HS-27A (cell line): ENCODE measurements around the gene HDAC10.
"Not testable (repeated sequence)": the region's sequence is repeated elsewhere in the genome, so short reads cannot be mapped to it uniquely, and the experiment has no call there.

ENCODE experiments used
- DNase-seq: peaks from one replicate; pipeline ENCODE4 v3.0.0-alpha.2; 2012; ENCODE audit warnings: low read depth, missing footprints

The HDAC10 gene

GRCh38 chr22:50285568-50286229 is 34.6 kb upstream of the HDAC10 start:
- DNase-seq = no peak

GRCh38 chr22:50284479-50284878 is 33.4 kb upstream of the HDAC10 start:
- DNase-seq = no peak

GRCh38 chr22:50283821-50284220 is 32.8 kb upstream of the HDAC10 start:
- DNase-seq = no peak

- no peak for DNase-seq
These were observed 31.5 kb upstream of the HDAC10 start for GRCh38 chr22:50282361-50283155.

GRCh38 chr22:50281957-50282356 is 30.9 kb upstream of the HDAC10 start:
- no peak for DNase-seq

- no peak for DNase-seq
These were observed 30.3 kb upstream of the HDAC10 start for GRCh38 chr22:50281384-50281760.

- DNase-seq = no peak
These were observed 29.8 kb upstream of the HDAC10 start for GRCh38 chr22:50280708-50281383.

GRCh38 chr22:50280022-50280707 is 29.1 kb upstream of the HDAC10 start:
- DNase-seq = no peak

GRCh38 chr22:50278956-50279619 is 28.0 kb upstream of the HDAC10 start:
- no peak for DNase-seq

- DNase-seq = no peak
These were observed 27.4 kb upstream of the HDAC10 start for GRCh38 chr22:50278461-50278860.

GRCh38 chr22:50277761-50278160 is 26.7 kb upstream of the HDAC10 start:
- DNase-seq = no peak

- DNase-seq = no peak
These were observed 25.1 kb upstream of the HDAC10 start for GRCh38 chr22:50276143-50276542.

- no peak for DNase-seq
These were observed 24.4 kb upstream of the HDAC10 start for GRCh38 chr22:50275181-50276055.

GRCh38 chr22:50274771-50275170 is 23.7 kb upstream of the HDAC10 start:
- DNase-seq = no peak

GRCh38 chr22:50274311-50274710 is 23.2 kb upstream of the HDAC10 start:
- no peak for DNase-seq

- DNase-seq = not testable (repeated sequence)
These were observed 22.7 kb upstream of the HDAC10 start for GRCh38 chr22:50273781-50274180.

GRCh38 chr22:50273352-50273751 is 22.3 kb upstream of the HDAC10 start:
- not testable (repeated sequence) for DNase-seq

- DNase-seq = no peak
These were observed 21.2 kb upstream of the HDAC10 start for GRCh38 chr22:50272044-50272802.

- DNase-seq = no peak
These were observed 20.5 kb upstream of the HDAC10 start for GRCh38 chr22:50271519-50271970.
